ENCODE measurements around the gene EPHA3.

Gene EPHA3

DNA sequence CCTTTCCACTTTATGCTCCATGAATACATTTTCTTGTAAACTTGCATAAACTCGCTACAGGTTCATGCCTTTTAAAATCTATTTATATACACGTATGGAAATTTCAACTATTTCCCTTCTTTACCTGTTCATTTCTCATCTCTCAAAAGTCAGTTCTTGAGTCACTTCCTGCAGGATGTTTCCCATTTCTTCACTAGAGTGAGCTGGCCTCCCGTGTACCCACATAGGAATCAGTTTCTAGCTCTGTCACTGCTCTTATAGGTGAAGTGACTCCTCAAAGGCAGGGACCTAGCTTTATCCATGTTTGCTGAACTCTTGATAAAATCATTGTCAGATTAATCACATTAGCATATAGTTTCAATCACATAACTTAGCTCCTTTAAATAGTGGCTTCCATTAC is 259.7 kb downstream of the EPHA3 start:
- no peak for DNase-seq

DNA sequence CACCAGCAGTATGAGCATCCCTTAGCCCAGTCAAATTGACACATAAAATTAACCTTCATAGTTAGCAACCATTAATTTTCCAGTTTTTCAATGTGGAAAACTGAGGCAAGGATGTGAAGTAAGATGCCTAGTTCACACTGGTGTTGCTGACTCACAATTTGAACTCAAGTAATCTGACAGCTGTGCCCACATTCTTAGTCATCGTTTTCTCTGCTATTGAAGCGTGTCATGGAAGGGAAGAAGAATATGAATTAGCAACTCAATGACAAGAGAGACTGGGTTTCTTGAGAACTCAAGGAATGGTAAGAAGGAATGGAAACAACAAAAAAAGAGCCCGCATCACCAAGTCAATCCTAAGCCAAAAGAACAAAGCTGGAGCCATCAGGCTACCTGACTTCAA is 261.4 kb downstream of the EPHA3 start:
- no peak for DNase-seq

- DNase-seq = peak; percentile 86
These were observed 265.0 kb downstream of the EPHA3 start for GRCh38 chr3:89372456-89372855.

DNA sequence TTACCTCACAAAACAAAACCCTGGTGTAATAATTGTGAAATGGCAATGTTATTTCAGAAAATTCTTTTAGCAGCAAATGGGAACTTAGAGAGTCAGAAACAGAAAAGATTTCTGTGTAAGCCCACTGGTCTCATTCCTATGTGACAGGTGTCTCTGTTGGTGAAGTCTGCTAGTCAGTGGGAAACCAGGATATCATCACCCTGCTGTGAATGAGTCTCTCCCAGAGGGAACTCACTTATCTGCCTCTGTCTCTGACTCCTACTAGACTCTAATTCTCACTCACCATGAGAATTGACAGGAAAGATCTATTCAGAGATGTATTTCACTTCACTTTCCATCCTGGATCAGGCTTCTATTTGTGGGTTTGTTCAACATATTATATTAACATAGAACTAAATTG is 266.0 kb downstream of the EPHA3 start:
- DNase-seq = no peak

- DNase-seq = no peak
These were observed 268.0 kb downstream of the EPHA3 start for GRCh38 chr3:89375451-89375850.

- DNase-seq = peak; percentile 73
These were observed 272.6 kb downstream of the EPHA3 start for GRCh38 chr3:89380016-89380415.

- DNase-seq = no peak
These were observed 285.6 kb downstream of the EPHA3 start for GRCh38 chr3:89392991-89393390.

- no peak for DNase-seq
These were observed 288.0 kb downstream of the EPHA3 start for GRCh38 chr3:89395456-89395855.

- no peak for DNase-seq
These were observed 288.6 kb downstream of the EPHA3 start for GRCh38 chr3:89395996-89396395.

DNA sequence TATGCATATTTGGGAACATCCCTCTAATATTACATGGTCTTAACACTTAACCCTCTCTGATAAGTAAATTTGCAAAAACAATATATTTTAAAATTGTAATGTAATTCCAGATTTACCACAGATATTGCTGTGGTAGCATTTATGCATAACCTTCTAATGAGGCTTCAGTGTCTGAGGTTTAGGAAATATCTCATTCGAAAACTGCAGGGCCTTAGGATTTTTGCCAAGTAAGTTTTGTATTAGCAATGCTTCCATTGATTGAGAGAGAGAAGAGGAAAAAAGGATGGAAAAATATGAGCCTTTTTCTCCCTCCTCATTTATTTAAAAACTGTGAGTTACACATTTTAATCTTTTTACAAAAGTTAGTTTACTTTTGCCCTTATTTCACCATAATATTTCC is 294.6 kb downstream of the EPHA3 start:
- DNase-seq = peak; percentile 79

DNA sequence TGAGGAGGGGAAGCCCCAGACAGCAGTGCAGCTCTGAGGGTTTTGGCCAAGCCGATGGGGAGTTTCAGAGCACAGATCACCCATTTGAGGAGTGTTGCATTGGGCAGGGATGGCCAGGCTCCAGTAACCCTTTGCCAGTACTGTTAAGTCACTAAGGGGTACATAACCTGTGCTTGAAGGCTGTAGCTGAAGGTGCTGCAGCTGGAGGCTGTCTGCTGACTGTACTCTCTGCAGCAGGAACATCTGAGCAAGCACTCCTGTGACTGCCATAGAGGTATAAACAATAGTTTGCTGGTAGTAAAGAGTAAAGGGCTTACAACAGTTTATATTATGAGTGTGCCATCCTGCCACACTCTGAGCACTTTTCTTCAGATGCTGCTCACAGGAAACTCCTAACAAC is 297.8 kb downstream of the EPHA3 start:
- no peak for DNase-seq

GRCh38 chr3:89405593-89405992 is 298.2 kb downstream of the EPHA3 start:
- no peak for DNase-seq

DNA sequence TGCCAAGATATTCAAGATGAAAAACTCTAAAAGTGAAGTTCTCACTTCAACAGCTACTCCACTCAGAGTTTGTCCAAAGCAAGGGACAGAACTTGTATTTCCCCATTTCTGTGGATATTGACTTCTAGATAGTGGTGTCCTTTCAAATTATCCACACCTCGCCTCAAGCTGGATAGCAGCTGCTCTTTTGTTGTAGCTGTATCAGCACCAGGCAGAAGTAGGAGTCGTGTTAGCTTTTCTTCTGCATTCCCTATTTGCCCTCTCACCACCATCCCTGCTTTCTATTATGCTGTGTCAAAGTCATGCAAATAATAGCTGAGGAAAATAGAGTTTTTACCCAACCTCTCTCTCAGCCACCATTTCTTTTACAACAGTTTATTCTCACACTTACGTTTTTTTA is 303.8 kb downstream of the EPHA3 start:
- no peak for DNase-seq

- DNase-seq = no peak
These were observed 306.8 kb downstream of the EPHA3 start for GRCh38 chr3:89414270-89414669.

- peak; percentile 58 for DNase-seq
These were observed 312.3 kb downstream of the EPHA3 start for GRCh38 chr3:89419647-89420241.

DNA sequence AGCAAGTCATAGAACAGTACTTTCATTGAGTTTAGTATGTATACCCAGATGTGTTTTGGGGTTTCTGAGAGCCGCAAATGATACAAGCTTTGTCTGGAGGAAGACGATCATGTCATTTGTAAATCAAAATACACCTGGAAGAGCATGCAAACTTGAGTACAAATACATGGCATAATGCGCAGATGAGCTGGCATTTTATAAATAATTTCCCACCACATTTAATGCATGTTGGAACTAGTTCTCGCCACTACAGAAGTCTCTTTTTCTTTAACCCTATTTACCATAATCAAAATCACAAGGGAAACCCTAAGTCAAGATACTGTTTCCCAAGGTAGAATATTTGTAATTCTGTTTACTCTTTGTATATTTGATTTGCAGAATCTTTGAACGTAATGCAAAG is 318.6 kb downstream of the EPHA3 start:
- DNase-seq = no peak

- DNase-seq = no peak
These were observed 327.4 kb downstream of the EPHA3 start for GRCh38 chr3:89434621-89435380.

DNA sequence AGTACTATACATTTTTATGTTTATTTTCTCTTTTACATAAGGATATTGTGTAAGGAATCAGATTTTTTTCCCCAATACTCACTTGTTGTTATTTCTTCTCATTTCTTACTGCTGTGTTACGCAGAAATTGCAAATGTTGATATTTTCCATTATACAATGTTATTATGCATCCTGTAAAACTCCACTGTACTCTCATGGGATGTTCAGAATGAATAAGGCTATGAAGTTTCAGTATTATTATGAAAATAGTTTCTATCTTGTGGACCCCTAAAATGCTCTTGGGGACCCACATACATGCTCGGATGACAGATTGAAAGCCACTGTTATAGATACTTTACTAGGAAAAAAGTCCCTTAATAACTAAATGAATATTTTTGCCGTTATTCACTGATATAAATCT is 329.4 kb downstream of the EPHA3 start:
- DNase-seq = no peak

DNA sequence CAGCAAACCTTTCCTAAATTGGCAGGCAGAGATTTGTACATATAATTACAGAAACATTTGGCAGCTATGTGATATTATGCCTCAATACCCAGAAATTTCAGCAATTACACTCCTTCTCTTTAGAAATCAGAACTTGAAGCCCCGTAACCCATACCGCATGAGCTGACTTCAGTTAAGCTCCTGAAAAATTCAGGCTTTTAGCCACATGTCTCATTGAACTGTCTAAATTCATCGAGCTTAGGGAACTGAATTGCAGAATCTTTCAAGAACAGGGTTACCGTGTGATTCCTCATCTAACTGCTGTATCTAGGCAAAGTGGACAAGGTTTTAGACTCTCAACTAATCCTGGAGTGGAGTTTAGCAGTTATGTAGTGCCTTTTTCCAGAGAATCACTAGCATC is 333.0 kb downstream of the EPHA3 start:
- no peak for DNase-seq

DNA sequence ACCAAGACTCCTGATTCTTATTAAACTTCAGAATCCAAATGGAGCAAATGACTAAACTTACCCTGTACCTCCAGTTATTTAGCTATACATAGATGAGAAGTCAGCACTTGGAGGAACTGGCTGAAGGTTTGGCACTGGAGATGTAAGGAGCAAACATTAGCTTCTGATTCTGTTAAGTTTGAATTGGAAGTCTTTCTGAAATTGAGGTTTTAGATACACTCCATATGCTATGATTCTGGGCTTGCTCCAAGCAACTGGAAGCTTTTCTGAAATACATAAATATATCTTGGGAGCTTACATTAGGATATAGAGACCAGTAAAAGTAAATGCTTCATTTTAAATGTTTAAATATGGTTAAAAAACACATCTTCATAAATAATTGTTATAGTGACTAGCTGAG is 333.7 kb downstream of the EPHA3 start:
- DNase-seq = no peak

DNA sequence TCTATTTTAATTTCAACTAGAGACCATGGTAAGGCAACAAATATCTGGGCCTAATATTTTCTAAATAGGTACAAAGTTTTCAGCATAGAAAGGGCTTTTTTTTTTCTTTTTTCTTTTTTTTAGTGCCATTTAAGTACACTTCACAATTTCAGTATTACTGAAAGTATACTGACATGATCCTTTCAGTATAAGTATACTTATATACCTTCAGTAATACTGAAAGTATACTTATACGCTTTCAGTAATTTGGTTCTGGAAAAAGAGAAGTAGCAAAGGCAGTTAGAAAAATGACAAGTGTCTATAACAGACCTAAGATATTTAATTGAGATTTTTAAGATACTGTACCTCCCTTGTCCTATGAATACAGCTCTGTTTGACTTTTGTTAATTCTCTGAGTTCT is 339.2 kb downstream of the EPHA3 start:
- DNase-seq = no peak

DNA sequence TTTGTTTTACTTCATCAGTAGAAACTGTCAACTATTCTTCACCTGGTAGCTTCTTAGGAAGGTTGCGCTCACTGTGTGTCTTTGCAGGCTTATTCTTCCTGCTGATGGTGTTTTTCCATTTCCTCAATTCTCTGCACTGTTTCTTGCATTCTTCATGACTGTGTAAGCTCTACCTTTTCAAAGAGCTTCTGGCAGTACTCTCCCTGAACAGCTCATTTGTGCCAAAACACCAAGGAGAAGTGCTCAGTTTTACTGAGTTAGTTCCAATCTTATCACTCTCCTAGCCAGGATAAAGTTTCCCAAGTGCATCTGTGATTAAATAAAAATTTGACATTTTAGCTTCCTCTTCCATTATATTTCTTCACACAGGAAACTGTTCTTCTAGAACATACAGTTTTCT is 339.8 kb downstream of the EPHA3 start:
- no peak for DNase-seq

- no peak for DNase-seq
These were observed 341.7 kb downstream of the EPHA3 start for GRCh38 chr3:89449086-89449485.

DNA sequence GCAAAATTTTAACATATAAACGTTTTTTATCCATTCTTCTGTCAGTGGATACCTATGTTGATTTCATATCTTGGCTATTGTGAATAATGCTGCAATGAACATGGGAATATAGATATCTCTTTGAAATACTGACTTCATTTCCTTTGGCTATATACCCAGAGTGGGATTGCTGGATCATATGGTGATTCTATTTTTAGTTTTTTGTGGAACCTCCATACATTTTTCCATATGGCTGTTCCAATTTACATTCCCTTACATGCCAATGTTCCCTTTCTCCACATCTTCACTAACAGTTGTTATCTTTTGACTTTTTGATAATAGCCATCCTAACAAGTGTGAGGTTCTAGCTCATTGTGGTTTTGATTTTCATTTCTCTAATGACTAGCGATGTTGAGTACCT is 344.6 kb downstream of the EPHA3 start:
- no peak for DNase-seq

DNA sequence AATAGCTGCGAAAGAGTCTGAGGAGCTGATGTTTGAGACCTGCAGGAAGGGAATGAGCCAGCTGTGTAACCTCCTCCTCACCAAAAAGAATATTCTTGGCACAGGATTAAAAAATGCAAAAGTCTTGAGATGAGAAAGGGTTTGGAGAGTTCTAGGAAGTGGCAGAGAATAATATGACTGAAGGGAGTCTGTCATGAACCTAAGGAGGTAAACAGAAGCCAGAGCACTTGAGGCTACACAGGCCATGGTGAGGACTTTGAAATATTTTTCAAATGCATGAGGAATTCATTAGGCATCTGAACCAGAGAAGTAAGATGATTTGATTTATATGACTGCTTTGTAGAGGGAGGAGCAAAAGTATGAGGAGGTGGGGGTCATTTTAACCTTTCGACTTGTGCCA is 347.8 kb downstream of the EPHA3 start:
- DNase-seq = peak; percentile 18
